HG03159 (cell line): ENCODE results near the gene CNTNAP2.
"Not testable (repeated sequence)": the region's sequence is repeated elsewhere in the genome, so short reads cannot be mapped to it uniquely, and the experiment has no call there.

Source experiments
- ATAC-seq: cut with Tn5 transposase; IDR thresholded peaks from one replicate; pipeline ENCODE4 v1.9.1; 2021; ENCODE audit warnings: mild to moderate bottlenecking, moderate library complexity; ENCODE audit not compliant: unreplicated experiment

CNTNAP2 gene

DNA sequence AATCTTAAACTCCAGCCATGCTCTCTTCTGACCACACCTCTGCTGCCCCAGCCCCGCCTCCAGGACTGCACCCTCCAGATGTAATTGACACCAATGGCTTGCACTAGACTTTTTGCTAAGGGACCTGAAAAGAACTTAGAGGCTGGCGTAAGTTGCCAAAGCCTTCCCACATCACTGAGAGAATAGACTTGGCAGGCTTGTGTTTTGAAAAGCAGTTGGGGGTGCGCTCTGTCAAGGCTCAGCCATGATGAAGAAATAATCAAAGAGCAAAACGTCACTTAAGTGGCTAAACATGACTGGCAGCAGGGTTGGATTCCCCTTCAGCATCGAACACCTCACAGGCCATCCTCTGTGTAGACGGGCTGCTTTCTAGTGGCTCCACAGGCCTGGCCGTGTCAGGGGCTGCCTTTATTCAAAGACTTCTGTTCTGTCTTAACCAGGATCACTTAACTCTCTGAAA is 2278.8 kb downstream of the CNTNAP2 start:
- no peak for ATAC-seq

DNA sequence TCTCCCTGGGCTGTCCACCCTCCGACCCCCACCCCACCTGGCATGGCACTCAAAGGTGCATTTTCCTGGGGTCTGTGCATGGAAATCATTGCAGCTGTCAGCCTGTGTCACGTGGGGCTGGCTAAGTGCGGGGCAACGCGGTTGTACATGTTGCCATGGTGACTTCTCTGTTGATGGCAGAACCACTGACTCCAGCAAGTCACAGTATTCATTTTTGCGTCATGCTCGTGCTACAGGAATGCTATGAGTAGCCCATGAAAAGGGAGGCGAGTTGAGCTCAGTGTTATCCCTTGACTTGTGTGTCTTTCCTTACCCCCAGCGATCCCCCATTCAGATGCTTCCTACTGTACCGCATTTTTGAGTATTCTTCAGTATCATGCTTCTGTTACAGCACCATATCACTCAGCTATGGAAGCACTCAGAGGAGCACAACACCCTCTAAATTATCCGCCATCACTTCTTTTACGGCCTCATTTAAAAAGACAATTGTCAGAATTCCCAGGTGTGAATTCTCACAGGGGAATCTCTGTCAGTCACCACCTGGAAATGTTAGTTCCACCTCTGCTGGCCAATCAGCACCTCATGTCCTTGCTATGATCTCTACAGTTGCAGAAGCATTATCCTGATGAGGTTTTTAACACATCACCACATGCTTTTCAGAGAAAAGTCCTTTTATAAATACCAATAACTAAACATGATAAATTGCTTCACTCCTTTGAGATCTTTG is 2279.6 kb downstream of the CNTNAP2 start:
- no peak for ATAC-seq

GRCh38 chr7:148397056-148397455 is 2280.5 kb downstream of the CNTNAP2 start:
- ATAC-seq = no peak

- ATAC-seq = no peak
Measured at GRCh38 chr7:148397551-148397950, 2280.9 kb downstream of the CNTNAP2 start.

- ATAC-seq = no peak
Measured at GRCh38 chr7:148397985-148398384, 2281.4 kb downstream of the CNTNAP2 start.

DNA sequence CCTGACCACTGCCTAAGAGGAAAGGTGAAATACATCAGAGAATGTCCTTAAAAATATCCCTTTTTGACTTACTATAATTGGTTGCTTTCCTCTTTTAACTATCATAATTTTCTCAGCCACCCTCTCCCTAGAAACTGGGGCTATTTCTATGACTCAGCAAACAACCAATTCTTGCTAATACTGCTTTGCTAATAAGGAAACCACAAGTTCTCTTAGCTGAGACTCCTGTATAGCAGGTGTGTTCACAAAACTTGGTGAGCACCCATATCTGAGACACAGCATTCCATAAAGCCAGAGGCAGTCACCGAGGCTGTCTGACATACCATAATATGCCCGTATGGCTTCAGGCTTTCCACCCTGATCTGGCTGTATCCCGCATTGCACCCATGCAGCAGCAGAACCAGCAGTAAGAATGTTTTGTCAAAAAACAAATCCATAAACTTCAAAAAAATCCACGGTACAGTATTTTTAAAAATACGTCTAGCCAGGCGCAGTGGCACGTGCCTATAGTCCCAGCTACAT is 2282.3 kb downstream of the CNTNAP2 start:
- peak; percentile 74 for ATAC-seq

- ATAC-seq = no peak
Measured at GRCh38 chr7:148400101-148400500, 2283.5 kb downstream of the CNTNAP2 start.

GRCh38 chr7:148402159-148402558 is 2285.6 kb downstream of the CNTNAP2 start:
- no peak for ATAC-seq

DNA sequence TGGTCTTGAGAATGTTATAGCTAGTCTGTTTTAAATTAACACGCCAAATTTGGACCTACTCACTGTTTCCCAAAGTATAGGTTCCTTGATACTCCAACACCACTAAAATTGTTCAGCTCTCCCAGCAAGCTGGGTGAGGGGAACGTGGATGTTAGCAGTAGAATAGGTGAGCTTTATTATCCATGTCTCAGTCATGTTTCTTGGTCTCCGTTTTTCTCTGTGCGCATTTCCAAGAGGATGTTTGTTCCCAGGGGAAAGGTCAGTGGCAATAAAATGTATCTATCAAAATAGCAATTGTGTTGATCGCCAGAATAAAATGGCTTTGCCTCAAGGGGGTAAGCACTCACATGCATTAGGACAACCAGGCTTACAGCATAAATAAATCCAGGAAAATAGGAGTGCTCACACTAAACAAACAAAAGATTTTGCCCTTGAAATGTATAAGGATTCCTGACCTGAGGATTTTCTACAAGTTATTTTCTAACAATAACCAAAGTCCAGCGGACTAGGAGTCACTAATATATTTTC is 2286.9 kb downstream of the CNTNAP2 start:
- no peak for ATAC-seq

GRCh38 chr7:148408307-148408706 is 2291.7 kb downstream of the CNTNAP2 start:
- no peak for ATAC-seq

- ATAC-seq = no peak
Measured at GRCh38 chr7:148410905-148411304, 2294.3 kb downstream of the CNTNAP2 start.

DNA sequence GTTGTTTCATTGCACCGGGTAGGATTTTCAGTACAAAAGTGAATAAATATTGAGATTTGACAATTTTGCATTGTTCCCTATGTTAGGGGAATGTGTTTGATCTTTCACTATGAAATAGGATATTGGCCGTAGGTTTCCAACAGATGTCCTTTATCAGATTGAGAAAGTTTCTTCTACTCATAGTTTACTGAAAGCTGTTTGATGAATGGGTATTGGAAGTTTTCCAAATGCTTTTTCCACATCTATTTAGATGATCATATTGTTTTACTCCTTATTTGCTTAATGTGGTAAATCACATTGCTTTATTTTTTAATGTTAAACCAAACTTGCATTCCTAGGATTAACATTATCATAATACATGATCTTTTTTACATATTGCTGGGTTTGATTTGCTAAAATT is 2296.1 kb downstream of the CNTNAP2 start:
- no peak for ATAC-seq

DNA sequence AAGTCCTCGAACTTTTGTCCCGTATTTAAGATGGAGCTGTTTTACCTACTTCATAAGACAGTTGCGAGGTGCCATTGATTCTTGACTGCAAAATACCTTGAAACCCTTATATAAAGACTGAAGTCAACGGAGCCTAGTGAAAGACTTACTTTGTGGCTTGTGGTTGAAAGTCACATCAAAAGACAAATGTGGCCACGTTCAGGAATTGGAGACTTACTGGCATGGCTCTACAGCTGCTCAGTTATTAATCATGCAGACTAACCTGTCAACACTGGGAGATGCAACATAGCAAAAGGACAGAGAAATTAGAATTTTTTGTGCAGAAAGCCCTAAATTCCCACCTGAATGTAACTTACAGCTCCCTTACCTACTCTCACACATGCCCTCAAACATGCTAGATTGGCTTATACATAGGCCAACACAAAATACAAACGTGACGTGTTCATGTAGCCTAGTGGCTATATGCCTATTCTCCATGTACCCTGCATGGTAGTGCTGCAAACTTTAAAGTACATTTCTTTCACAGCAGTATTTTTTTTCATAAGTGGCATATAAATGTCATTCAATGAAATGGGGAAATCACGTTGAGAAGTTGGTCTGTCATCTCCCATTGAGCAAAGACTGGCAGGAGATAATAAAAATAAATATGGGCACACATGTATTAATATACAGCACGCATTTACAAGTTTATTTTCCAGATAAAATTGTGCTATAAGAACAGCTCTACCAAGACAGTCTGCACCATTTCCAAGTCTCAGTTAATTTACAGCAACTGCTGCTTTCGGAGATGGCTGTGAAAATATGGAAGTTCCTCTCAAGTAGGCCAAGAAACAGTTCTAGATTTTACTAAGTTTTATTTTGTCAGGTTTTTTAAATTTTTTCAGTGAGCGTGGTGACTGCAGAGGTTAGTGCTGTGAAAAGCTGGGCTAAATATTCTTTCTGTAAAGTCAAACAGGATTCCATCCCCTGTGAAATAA is 2303.5 kb downstream of the CNTNAP2 start:
- peak; percentile 100 for ATAC-seq

GRCh38 chr7:148422030-148422429 is 2305.4 kb downstream of the CNTNAP2 start:
- ATAC-seq = no peak

- ATAC-seq = not testable (repeated sequence)
Measured at GRCh38 chr7:148426393-148426792, 2309.8 kb downstream of the CNTNAP2 start.

DNA sequence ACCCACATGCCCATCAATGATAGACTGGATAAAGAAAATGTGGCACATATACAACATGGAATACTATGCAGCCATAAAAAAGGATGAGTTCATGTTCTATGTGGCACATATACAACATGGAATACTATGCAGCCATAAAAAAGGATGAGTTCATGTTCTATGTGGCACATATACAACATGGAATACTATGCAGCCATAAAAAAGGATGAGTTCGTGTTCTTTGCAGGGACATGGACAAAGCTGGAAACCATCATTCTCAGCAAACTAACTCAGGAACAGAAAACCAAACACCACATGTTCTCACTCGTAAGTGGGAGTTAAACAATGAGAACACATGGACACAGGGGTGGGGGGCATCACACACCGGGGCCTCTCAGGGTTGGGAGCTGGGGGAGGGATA is 2314.1 kb downstream of the CNTNAP2 start:
- ATAC-seq = not testable (repeated sequence)

GRCh38 chr7:148433521-148434180 is 2317.1 kb downstream of the CNTNAP2 start:
- no peak for ATAC-seq

DNA sequence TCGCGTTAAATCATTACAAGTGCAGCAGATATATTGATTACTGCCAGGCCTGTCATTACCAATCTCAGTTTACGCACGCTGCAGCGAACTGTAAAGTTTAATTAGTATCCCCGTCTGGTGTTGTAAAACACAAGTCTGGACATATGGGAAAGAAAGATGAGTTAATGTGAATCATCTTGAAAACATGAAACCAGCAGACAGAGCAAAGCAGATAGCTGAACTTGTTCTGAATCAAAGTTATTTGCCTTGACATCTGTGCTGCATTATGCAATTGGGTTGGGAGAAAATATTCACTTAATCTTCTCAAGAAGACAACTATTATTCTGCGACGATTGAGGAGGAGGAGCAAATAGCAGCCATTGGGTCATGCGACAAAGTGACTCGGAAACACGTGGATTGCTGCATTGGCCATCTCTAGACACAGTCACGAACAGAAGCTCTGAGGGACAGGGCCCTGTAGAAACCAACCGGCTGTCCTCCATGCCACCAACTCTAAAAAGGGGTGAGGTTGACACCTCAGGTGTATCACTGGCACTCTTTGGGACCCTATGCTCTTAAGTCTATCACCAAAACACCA is 2317.7 kb downstream of the CNTNAP2 start:
- ATAC-seq = no peak

GRCh38 chr7:148434887-148435286 is 2318.3 kb downstream of the CNTNAP2 start:
- no peak for ATAC-seq

DNA sequence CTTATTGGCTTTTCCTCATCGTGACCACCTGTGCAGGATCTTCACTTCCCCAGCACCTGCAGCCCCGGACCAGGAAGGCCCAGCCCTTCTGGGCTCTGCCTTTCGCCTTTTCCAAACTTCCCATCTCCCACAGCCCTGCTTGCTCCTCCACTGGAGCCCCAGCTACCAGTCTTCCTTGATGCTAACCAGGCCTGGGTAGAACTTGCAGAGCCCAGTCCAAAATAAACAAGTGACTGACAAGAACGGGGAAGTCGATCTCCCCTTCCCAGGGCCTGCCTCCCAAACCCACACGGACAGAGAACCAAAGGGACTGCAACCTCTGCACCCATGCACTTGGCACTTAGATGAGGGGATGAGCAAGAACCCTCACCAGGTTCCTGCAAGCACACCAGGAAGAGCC is 2319.1 kb downstream of the CNTNAP2 start:
- ATAC-seq = no peak
